Lower leg skin (tissue), 3 donors: ENCODE measurements around the gene GRIA2.

Experiments
- CTCF ChIP-seq, 3 donors: fragments of 450-650 bp; IDR thresholded peaks; one replicate each; pipeline ENCODE4 v1.5.1; 2016; ENCODE audit warnings: antibody characterized with exemption in 3 of 3, mild to moderate bottlenecking in 3 of 3, moderate library complexity in 2 of 3
- POLR2A ChIP-seq, 2 donors: fragments of 450-650 bp; IDR thresholded peaks; one replicate each; pipeline ENCODE4 v1.6.1; 2016 to 2017; ENCODE audit warnings: antibody characterized with exemption in 2 of 2, mild to moderate bottlenecking in 1 of 2, moderate library complexity in 1 of 2

DNA sequence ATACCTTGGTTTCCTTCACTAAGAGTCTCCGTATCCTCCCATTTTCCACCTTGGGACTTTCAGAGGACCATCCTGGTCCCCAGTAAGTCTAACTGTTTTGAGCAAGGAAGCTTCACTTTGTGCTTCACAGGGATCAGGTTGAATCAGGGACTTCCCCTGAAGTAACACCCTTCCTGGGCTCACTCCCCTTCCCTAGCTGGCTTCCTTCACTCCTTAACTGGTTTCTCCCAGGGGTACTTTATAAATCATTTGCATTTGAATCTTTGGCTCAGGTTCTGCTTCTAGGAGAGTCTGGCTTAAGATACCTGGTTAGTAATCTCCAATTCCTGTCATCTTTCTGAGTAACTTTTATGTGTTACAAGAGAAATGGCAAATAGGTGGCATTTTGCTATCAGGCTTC is 24.5 kb upstream of the GRIA2 start:
- TF ChIP-seq CTCF (IDR thresholded peaks at IDR 0.05), result no peak
- TF ChIP-seq POLR2A (IDR thresholded peaks at IDR 0.05), result no peak
